HG03060 (cell line): ENCODE results near the gene BRMS1.
"Not testable (repeated sequence)": the region's sequence is repeated elsewhere in the genome, so short reads cannot be mapped to it uniquely, and the experiment has no call there.

ENCODE experiments used
- ATAC-seq: cut with Tn5 transposase; IDR thresholded peaks from one replicate; pipeline ENCODE4 v1.9.1; 2021; ENCODE audit warnings: low read depth, moderate number of reproducible peaks; ENCODE audit not compliant: unreplicated experiment

Gene BRMS1, protein sequence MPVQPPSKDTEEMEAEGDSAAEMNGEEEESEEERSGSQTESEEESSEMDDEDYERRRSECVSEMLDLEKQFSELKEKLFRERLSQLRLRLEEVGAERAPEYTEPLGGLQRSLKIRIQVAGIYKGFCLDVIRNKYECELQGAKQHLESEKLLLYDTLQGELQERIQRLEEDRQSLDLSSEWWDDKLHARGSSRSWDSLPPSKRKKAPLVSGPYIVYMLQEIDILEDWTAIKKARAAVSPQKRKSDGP

GRCh38 chr11:66344550-66345315 is at the start of gene BRMS1:
Gene BRMS1 (minus strand): TSS chr11:66345104. CDS start chr11:66342234, 2,870 bp downstream.
- ATAC-seq = peak; percentile 49

DNA sequence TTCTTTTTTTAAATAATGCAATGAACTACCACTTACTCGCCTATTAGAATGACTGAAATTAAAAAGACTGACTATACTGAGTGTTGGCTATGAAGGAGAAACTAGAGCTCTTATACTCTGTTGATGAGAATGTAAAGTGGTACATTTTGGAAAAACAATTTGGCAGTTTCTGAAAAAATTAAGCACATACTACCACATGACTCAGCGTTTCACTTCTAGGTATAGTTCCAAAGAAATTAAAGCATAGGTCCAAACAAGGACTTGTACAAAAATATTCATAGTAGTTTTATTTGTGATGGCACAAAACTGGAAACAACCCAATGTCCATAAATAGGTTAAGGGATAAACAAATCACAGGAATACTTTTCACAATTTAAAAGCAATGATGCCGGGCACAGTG is 49.0 kb upstream of the BRMS1 start:
- ATAC-seq = no peak

- no peak for ATAC-seq
Observed at GRCh38 chr11:66391322-66391721, 46.4 kb upstream of the BRMS1 start.

DNA sequence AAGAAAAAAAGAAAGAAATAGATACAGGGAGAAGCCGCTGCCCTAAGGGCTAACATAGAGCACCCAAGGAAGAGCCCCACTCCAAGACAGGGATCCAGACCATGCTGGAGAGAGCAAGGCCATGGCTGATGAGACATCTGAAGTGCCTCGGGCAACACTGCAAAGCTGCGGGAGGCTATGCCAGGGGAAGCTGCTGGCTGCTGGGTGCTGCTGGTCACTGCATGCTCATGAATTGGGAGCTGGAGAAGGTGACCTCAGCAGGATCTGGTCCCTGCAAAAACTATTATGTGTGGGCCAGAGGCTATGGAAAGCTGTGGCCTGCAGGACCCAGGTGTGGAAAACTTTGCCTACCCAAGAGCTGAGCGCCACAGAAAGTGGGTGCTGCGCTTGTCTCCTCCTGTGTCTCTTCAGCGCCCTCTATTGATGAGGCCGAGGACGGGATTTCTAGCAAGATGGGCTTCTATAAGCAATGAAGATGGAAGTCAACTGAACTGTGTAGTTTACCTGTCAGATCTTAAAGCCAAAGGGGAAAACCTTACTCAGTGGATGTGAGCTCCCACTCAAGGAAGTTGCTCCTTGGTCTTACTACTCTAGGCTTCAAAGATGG is 44.0 kb upstream of the BRMS1 start:
- ATAC-seq = no peak

GRCh38 chr11:66386171-66387069 is 41.5 kb upstream of the BRMS1 start:
- no peak for ATAC-seq

DNA sequence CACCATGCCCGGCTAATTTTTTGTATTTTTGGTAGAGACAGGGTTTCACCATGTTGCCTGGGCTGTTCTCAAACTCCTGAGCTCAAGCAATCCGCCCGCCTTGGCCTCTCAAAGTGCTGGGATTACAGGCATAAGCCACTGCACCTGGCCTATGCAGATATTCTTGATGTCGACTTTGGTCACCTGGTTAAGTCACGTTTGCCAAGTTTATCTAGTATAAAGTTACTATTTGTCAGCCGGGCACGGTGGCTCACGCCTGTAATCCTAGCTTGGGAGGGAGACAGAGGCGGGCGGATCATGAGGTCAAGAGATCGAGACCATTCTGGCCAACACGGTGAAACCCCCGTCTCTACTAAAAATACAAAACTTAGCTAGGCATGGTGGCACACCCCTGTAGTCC is 39.4 kb upstream of the BRMS1 start:
- ATAC-seq = not testable (repeated sequence)

DNA sequence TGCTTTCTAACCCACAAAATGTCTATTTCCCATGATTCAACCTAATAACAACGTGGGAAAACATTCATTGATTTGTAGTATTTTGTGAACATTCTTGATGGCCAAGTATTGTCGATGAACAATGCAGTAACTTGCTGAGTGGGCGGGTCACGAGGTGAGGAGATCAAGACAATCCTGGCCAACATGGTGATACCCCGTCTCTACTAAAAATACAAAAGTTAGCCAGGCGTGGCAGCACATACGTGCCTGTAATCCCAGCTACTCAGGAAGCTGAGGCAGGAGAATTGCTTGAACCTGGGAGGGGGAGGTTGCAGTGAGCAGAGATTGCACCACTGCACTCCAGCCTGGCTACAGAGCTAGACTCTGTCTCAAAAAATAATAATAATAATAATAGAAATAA is 35.4 kb upstream of the BRMS1 start:
- not testable (repeated sequence) for ATAC-seq

GRCh38 chr11:66373690-66374287 is 28.9 kb upstream of the BRMS1 start:
- ATAC-seq = not testable (repeated sequence)

DNA sequence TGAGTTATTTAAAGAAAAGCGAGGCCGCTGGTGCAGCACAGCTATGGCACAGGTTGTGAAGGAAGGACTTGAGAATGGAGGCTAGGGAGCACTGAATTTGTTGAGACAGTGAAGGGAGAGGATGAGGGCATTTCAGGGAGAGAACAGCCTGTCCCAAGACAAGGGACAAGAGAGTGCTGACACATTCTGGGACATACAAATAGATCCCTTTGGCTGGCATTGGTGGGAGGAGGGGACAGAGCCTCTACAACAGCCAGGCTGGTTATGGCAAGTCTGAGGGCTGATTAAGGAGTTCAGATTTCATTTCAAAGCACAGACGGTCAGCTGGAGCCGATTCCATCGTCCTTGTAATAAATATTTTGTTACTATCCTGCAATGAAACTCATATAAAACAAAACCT is 28.4 kb upstream of the BRMS1 start:
- ATAC-seq = no peak

DNA sequence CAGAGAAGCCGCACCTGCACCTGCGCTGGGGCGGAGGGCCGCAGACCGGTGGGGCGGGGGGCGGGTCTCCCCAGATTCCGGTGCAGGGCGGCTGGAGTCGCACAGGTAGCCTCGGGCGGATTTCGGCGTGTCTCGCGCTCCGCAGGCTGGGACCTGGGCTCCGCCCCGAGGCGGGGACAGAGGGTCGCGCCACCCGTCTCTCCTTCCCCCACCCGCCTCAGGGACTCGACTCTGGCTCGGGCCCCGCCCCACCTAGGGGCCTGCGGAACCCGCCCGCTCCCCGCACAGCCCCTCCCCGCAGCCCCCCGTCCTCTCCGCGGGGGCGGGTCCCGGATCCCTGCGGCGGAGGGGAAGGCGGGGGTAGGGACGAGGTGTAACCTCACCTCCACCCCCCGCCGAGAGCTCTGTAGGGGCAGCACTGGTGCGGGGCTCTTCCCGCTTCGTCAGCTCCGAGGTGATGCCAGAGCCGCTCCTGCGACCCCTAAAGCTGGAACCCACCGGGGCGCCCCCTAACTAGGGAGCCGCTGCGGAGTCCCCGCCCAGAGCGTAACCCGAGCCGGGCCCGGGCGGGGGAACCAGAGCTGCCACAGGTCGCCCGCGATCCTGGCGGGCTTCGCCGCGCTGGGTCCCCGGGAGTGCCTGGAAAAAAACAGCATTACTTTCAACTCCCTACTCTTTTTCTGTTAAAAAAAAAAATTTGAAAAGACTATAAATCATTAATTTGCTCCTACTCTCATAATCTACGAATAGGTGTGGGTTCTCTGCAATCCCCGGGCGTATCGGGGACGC is 26.9 kb upstream of the BRMS1 start, which contains the start of gene SLC29A2:
TSS of gene SLC29A2 (minus strand) at position 134 of the 789 bp plus-strand sequence. CDS start 169 bp downstream, outside the sequence.
- no peak for ATAC-seq

GRCh38 chr11:66369073-66369894 is 24.4 kb upstream of the BRMS1 start:
- no peak for ATAC-seq

GRCh38 chr11:66368484-66368883 is 23.6 kb upstream of the BRMS1 start:
- no peak for ATAC-seq

- ATAC-seq = no peak
Observed at GRCh38 chr11:66367561-66368312, 22.8 kb upstream of the BRMS1 start.

GRCh38 chr11:66366844-66367477 is 22.1 kb upstream of the BRMS1 start:
- no peak for ATAC-seq

GRCh38 chr11:66365711-66366619 is 21.1 kb upstream of the BRMS1 start:
- no peak for ATAC-seq

DNA sequence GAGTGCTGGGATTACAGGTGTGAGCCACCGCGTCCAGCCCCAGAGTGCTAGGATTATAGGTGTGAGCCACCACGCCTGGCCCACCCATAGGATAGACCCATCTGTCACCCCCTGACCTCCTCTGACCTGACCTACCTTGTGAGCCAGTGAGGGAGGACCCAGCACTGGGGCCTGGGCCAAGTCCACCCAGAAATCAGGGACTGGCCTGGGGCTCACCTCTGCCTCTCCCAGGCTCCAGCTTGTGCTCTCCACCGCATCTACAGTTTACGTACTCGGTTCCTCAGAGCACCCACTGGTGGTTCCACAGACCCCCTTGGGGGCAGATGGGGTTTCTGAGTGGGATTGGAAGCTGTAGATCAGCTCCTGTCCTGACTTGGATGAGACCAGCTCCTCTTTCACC is 20.3 kb upstream of the BRMS1 start:
- ATAC-seq = no peak
